HepG2 (cell line): ENCODE measurements around the gene TULP3. TPM values are rescaled to one million over a fixed set of nuclear protein-coding genes. Genes with fewer than 3 reads are reported as not detected.
A peak's percentile ranks its signal among the peaks of the same experiment; 100 is the strongest.

Experiments used
- AHDC1 ChIP-seq: sonication (generic); formaldehyde crosslinking; IDR thresholded peaks from 2 replicates; pipeline ENCODE4 v1.5.1; 2020; ENCODE audit warnings: mild to moderate bottlenecking, missing genetic modification reagents, borderline replicate concordance
- ASH2L ChIP-seq: fragments of 300-600, 200-600 bp; sonication (generic); IDR thresholded peaks from 2 replicates; pipeline ENCODE4 v1.7.0; 2017; ENCODE audit warnings: low read depth, mild to moderate bottlenecking, moderate library complexity, mixed read lengths, low read length; ENCODE audit not compliant: insufficient read length
- ATF5 ChIP-seq: sonication (generic); formaldehyde crosslinking; IDR thresholded peaks from 2 replicates; pipeline ENCODE4 v1.4.0; 2020; ENCODE audit warnings: mild to moderate bottlenecking, low read depth, missing genetic modification reagents
- ATF7-NPFF ChIP-seq: sonication (generic); formaldehyde crosslinking; IDR thresholded peaks from 2 replicates; pipeline ENCODE4 v1.8.1; 2023; ENCODE audit warnings: mild to moderate bottlenecking, low read depth, missing genetic modification reagents, moderate library complexity
- FOXA3 ChIP-seq: IDR thresholded peaks from 2 replicates; pipeline ENCODE4 v1.6.1; 2016; ENCODE audit warnings: missing genetic modification reagents, missing compliant biosample characterization
- HMG20B ChIP-seq: conservative IDR thresholded peaks from 2 replicates; pipeline ENCODE4 v1.6.1; 2016; ENCODE audit warnings: missing genetic modification reagents, missing compliant biosample characterization
- IRF2 ChIP-seq: IDR thresholded peaks from 2 replicates; pipeline ENCODE4 v1.6.1; 2018; ENCODE audit warnings: missing genetic modification reagents, missing compliant biosample characterization
- MTF1 ChIP-seq: sonication (generic); formaldehyde crosslinking; IDR thresholded peaks from 2 replicates; pipeline ENCODE4 v1.5.0; 2020; ENCODE audit warnings: missing genetic modification reagents
- MYC ChIP-seq: sonication (generic); formaldehyde crosslinking; IDR thresholded peaks from 2 replicates; pipeline ENCODE4 v1.9.0; 2021; ENCODE audit warnings: missing genetic modification reagents, borderline replicate concordance
- NAIF1 ChIP-seq: sonication (generic); formaldehyde crosslinking; IDR thresholded peaks from 2 replicates; pipeline ENCODE4 v1.5.0; 2020; ENCODE audit warnings: mild to moderate bottlenecking, missing genetic modification reagents, borderline replicate concordance
- NCOA2 ChIP-seq: sonication (generic); formaldehyde crosslinking; IDR thresholded peaks from 2 replicates; pipeline ENCODE4 v1.8.0; 2022; ENCODE audit warnings: inconsistent platforms
- SRSF4 ChIP-seq: fragments of 200-400 bp; formaldehyde crosslinking; IDR thresholded peaks from one replicate; pipeline ENCODE4 v1.6.1; 2018; ENCODE audit warnings: mild to moderate bottlenecking, low read depth, low read length, moderate library complexity; ENCODE audit not compliant: poor library complexity, severe bottlenecking
- SSRP1 ChIP-seq: IDR thresholded peaks from 2 replicates; pipeline ENCODE4 v1.6.1; 2016; ENCODE audit warnings: control low read depth
- ZFP36L2 ChIP-seq: sonication (generic); formaldehyde crosslinking; IDR thresholded peaks from 2 replicates; pipeline ENCODE4 v1.4.0; 2020; ENCODE audit warnings: missing genetic modification reagents
- ZMYM2 ChIP-seq: sonication (generic); formaldehyde crosslinking; IDR thresholded peaks from 2 replicates; pipeline ENCODE4 v1.8.0; 2022; ENCODE audit warnings: mild to moderate bottlenecking, missing genetic modification reagents
- ZNF230 ChIP-seq: sonication (generic); formaldehyde crosslinking; IDR thresholded peaks from 2 replicates; pipeline ENCODE4 v1.4.0; 2020; ENCODE audit warnings: mild to moderate bottlenecking, missing genetic modification reagents
- ZNF513 ChIP-seq: sonication (generic); formaldehyde crosslinking; conservative IDR thresholded peaks from 2 replicates; pipeline ENCODE4 v1.5.0; 2020; ENCODE audit warnings: missing genetic modification reagents
- ZNF687 ChIP-seq: sonication (generic); formaldehyde crosslinking; IDR thresholded peaks from 2 replicates; pipeline ENCODE4 v1.5.1; 2020; ENCODE audit warnings: mild to moderate bottlenecking, missing genetic modification reagents, moderate library complexity
- ZNF775 ChIP-seq: sonication (generic); formaldehyde crosslinking; IDR thresholded peaks from 2 replicates; pipeline ENCODE4 v1.4.0; 2020; ENCODE audit warnings: missing genetic modification reagents, mild to moderate bottlenecking, moderate library complexity, borderline replicate concordance
- ZNF780A ChIP-seq: sonication (generic); formaldehyde crosslinking; IDR thresholded peaks from 2 replicates; pipeline ENCODE4 v1.8.0; 2022; ENCODE audit warnings: mild to moderate bottlenecking, missing genetic modification reagents, moderate library complexity
- polyA plus RNA-seq, 8 experiments: library from polyadenylated mRNA; depleted of rRNA in 3 of 8; stranded (reverse) in 7 of 8; unstranded in 1 of 8; fragments of >200 nt; fragmentation: Illumina TruSeq in 4 of 8; extraction: Trizol in 4 of 8; gene quantifications; 2 replicates each; pipeline versions ENCODE4 v1.2.1 to v1.2.3, GENCODE V29; 2011 to 2016; ENCODE audit warnings: low read depth in 4 of 8, missing spikeins in 1 of 8, mixed read lengths in 1 of 8; ENCODE audit not compliant: insufficient read depth in 1 of 8
- total RNA-seq, 5 experiments: library from RNA; depleted of rRNA; stranded (reverse); fragments of >200 nt; fragmentation: Illumina TruSeq; extraction: Trizol; gene quantifications; 2 replicates each; pipeline ENCODE4 v1.2.3, GENCODE V29; 2016; ENCODE audit warnings: low read depth in 1 of 5

Gene TULP3
- total and polyA plus RNA-seq, 2 of the 13 experiments (the other 11 are each of a cell fraction or from before 2014, with no cell fraction given), result 11.2 to 13.2 TPM

GRCh38 chr12:2959192-2959504, 68.5 kb downstream of the TULP3 start, which contains the start of gene TEAD4 (continued):
- no peak for TF ChIP-seq ATF5 (CRISPR knock-in tag)
- no peak for TF ChIP-seq HMG20B (CRISPR knock-in tag)
- TF ChIP-seq NAIF1, result no peak
- TF ChIP-seq SSRP1 (CRISPR knock-in tag), result no peak
- TF ChIP-seq SRSF4, result no peak
- peak; percentile 28; the same call in 1 of the 2 replicates for TF ChIP-seq IRF2
- TF ChIP-seq ATF7-NPFF (CRISPR knock-in tag), result peak; percentile 87
- no peak for TF ChIP-seq ZNF775 (CRISPR knock-in tag)
- TF ChIP-seq NCOA2 (CRISPR knock-in tag), result peak; percentile 50; the same call in 1 of the 2 replicates
- no peak for TF ChIP-seq MTF1
- no peak for TF ChIP-seq ZNF513 (CRISPR knock-in tag)
- TF ChIP-seq ZNF230 (CRISPR knock-in tag), result no peak
- no peak for TF ChIP-seq ZMYM2 (CRISPR knock-in tag)
- TF ChIP-seq FOXA3, result peak; percentile 56; the same call in 1 of the 2 replicates
- peak; percentile 2; the same call in 1 of the 2 replicates for TF ChIP-seq MYC
- no peak; the same call in 1 of the 2 replicates for TF ChIP-seq ZNF780A
- no peak for TF ChIP-seq ASH2L
- no peak for TF ChIP-seq ZNF687
- no peak for TF ChIP-seq ZFP36L2 (CRISPR knock-in tag)
- no peak for TF ChIP-seq AHDC1 (CRISPR knock-in tag)
